Gastroesophageal sphincter (tissue), 3 donors: Measurements from ENCODE around the gene OPRL1.

Experiments used
- EP300 ChIP-seq: sonication (generic); formaldehyde crosslinking; IDR thresholded peaks from one replicate; pipeline ENCODE4 v1.6.1; 2017; ENCODE audit warnings: antibody characterized with exemption, mild to moderate bottlenecking
- POLR2A ChIP-seq, 2 donors: fragments of 450-650 bp; IDR thresholded peaks; one replicate each; pipeline ENCODE4 v1.6.1; 2017; ENCODE audit warnings: antibody characterized with exemption in 2 of 2, mild to moderate bottlenecking in 2 of 2, moderate library complexity in 1 of 2
- TF ChIP-seq, protein P1 (sequence below), 4 experiments: fragments of 200-600 bp in 2 of 4; fragments of 450-650 bp in 2 of 4; sonication (generic) in 1 of 4; IDR thresholded peaks; one replicate each; pipeline ENCODE4 v1.5.1; 2017 to 2019; ENCODE audit warnings: antibody characterized with exemption in 4 of 4, mild to moderate bottlenecking in 2 of 4, moderate library complexity in 2 of 4

DNA sequence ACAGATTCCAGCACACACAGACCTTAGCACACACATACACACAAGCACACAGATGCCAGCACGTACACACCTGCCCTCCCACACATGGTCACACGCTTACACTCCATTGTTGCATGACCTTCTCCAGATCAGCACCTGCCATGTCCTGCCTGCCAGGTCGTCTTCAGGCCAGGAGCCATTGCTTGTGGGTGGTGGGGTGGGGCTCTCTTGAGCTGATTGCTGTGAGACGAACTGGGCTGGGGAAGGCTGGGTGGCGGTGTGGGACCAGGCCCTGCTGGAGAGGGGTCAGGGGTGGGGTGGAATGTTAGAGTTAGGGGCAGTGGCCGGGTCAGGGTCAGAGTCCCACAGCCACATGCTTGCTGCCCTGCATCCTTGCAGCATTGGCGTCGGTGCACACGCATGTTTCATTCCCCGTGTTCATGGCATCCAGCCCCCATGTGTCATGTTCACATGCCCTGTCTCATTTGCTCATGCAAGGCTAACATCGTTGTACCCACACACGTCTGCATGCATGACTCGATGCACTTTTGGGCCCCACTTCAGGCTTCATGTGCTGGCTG is 34.0 kb downstream of the OPRL1 start:
- TF ChIP-seq, protein P1, sequence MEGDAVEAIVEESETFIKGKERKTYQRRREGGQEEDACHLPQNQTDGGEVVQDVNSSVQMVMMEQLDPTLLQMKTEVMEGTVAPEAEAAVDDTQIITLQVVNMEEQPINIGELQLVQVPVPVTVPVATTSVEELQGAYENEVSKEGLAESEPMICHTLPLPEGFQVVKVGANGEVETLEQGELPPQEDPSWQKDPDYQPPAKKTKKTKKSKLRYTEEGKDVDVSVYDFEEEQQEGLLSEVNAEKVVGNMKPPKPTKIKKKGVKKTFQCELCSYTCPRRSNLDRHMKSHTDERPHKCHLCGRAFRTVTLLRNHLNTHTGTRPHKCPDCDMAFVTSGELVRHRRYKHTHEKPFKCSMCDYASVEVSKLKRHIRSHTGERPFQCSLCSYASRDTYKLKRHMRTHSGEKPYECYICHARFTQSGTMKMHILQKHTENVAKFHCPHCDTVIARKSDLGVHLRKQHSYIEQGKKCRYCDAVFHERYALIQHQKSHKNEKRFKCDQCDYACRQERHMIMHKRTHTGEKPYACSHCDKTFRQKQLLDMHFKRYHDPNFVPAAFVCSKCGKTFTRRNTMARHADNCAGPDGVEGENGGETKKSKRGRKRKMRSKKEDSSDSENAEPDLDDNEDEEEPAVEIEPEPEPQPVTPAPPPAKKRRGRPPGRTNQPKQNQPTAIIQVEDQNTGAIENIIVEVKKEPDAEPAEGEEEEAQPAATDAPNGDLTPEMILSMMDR (IDR thresholded peaks at IDR 0.05), result no peak
- TF ChIP-seq POLR2A (IDR thresholded peaks at IDR 0.05) (no peak), EP300 (no peak)
